OCI-LY1 (cell line): ENCODE data around the gene RBPJL.
"Not testable (repeated sequence)": the region's sequence is repeated elsewhere in the genome, so short reads cannot be mapped to it uniquely, and the experiment has no call there.

Experiments used
- H2AFZ ChIP-seq: fragments of 200-600 bp; sonication (generic), shearing (Covaris generic); 2 replicates; pipeline ENCODE4 v1.6.0; 2014; ENCODE audit warnings: antibody characterized with exemption, mild to moderate bottlenecking, low read length
- H3F3A ChIP-seq: fragments of 200-600 bp; sonication (generic), shearing (Covaris generic); 2 replicates; pipeline ENCODE4 v1.6.0; 2014; ENCODE audit warnings: mild to moderate bottlenecking, antibody characterized with exemption, low read length, moderate library complexity; ENCODE audit not compliant: insufficient read depth
- H3K27ac ChIP-seq: fragments of 200-600 bp; sonication (generic); 2 replicates; pipeline ENCODE4 v1.5.1; 2014; ENCODE audit warnings: low read length, mixed run types, mild to moderate bottlenecking, low read depth; ENCODE audit not compliant: poor library complexity, severe bottlenecking
- H3K27me3 ChIP-seq: fragments of 200-600 bp; sonication (generic); 2 replicates; pipeline ENCODE4 v1.6.0; 2014; ENCODE audit warnings: antibody characterized with exemption, mild to moderate bottlenecking, low read length, moderate library complexity; ENCODE audit not compliant: insufficient read depth
- H3K36me3 ChIP-seq: fragments of 200-600 bp; sonication (generic); 2 replicates; pipeline ENCODE4 v1.6.1; 2014; ENCODE audit warnings: mild to moderate bottlenecking, antibody characterized with exemption, low read length, moderate library complexity, mixed read lengths; ENCODE audit not compliant: insufficient read depth
- H3K4me1 ChIP-seq: fragments of 200-600 bp; sonication (generic); 2 replicates; pipeline ENCODE4 v1.5.1; 2014; ENCODE audit warnings: mild to moderate bottlenecking, low read length, moderate library complexity; ENCODE audit not compliant: insufficient read depth, severe bottlenecking
- H3K4me2 ChIP-seq: fragments of 200-600 bp; sonication (generic), shearing (Covaris generic); 2 replicates; pipeline ENCODE4 v1.6.1; 2014; ENCODE audit warnings: low read length
- H3K4me3 ChIP-seq: fragments of 200-600 bp; sonication (generic); 2 replicates; pipeline ENCODE4 v1.5.1; 2014; ENCODE audit warnings: low read length, low read depth, mild to moderate bottlenecking, mixed read lengths; ENCODE audit not compliant: poor library complexity, severe bottlenecking
- H3K79me2 ChIP-seq: fragments of 200-600 bp; shearing (Covaris generic); 2 replicates; pipeline ENCODE4 v1.6.1; 2016; ENCODE audit warnings: mixed run types, low read length, mixed read lengths; ENCODE audit not compliant: insufficient read depth
- H3K9ac ChIP-seq: fragments of 200-600 bp; sonication (generic), shearing (Covaris generic); 2 replicates; pipeline ENCODE4 v1.6.1; 2014; ENCODE audit warnings: mild to moderate bottlenecking, low read length, mixed read lengths
- H3K9me2 ChIP-seq: fragments of 200-600 bp; sonication (generic), shearing (Covaris generic); 2 replicates; pipeline ENCODE4 v1.6.1; 2014; ENCODE audit warnings: low read depth, mild to moderate bottlenecking, low read length, mixed read lengths
- H3K9me3 ChIP-seq: fragments of 200-600 bp; shearing (Covaris generic); 2 replicates; pipeline ENCODE4 v1.6.1; 2014; ENCODE audit warnings: low read length, mixed read lengths
- H4K20me1 ChIP-seq: fragments of 200-600 bp; sonication (generic), shearing (Covaris generic); 2 replicates; pipeline ENCODE4 v1.6.0; 2016; ENCODE audit warnings: mild to moderate bottlenecking, low read length; ENCODE audit not compliant: insufficient read depth
- CTCF ChIP-seq: fragments of 200-600 bp; sonication (generic), shearing (Covaris generic); IDR thresholded peaks from 2 replicates; pipeline ENCODE4 v1.5.1; 2017; ENCODE audit warnings: mild to moderate bottlenecking, antibody characterized with exemption, low read length, moderate library complexity, mixed read lengths
- EZH2 ChIP-seq: fragments of 200-600 bp; sonication (generic), shearing (Covaris generic); IDR thresholded peaks from 2 replicates; pipeline ENCODE4 v1.8.0; 2017; ENCODE audit warnings: borderline replicate concordance, mixed run types, mild to moderate bottlenecking, antibody characterized with exemption, low read length, moderate library complexity, mixed read lengths

RBPJL gene

GRCh38 chr20:45350217-45350616 lies 43.6 kb downstream of the RBPJL start:
- H2AFZ ChIP-seq: no peak overlapping the region
- H3K4me1 ChIP-seq: no peaks in the 10 kb centered on the region
- H4K20me1 ChIP-seq: no peaks in the 10 kb centered on the region
- no peaks in the 10 kb centered on the region for H3K27me3 ChIP-seq
- no peaks in the 10 kb centered on the region for H3F3A ChIP-seq
- H3K4me3 ChIP-seq: no peak overlapping the region
- no peak overlapping the region for H3K9ac ChIP-seq
- no peaks in the 10 kb centered on the region for H3K9me2 ChIP-seq
- H3K4me2 ChIP-seq: no peak overlapping the region
- H3K9me3 ChIP-seq: no peaks in the 10 kb centered on the region
- no peaks in the 10 kb centered on the region for H3K79me2 ChIP-seq
- no peaks in the 10 kb centered on the region for H3K36me3 ChIP-seq
- no peak overlapping the region for H3K27ac ChIP-seq
- TF ChIP-seq EZH2 (no peak), CTCF (no peak)

GRCh38 chr20:45350795-45351194 lies 44.2 kb downstream of the RBPJL start:
- not testable (repeated sequence) for H3K4me1 ChIP-seq, H3K27me3 ChIP-seq, H3K27ac ChIP-seq, H3K9ac ChIP-seq, H4K20me1 ChIP-seq, H3K4me3 ChIP-seq, H3K9me2 ChIP-seq, H3K79me2 ChIP-seq, H3K36me3 ChIP-seq, H2AFZ ChIP-seq, H3K4me2 ChIP-seq, H3K9me3 ChIP-seq, H3F3A ChIP-seq

GRCh38 chr20:45352729-45353128 lies 46.1 kb downstream of the RBPJL start:
- H3K36me3 ChIP-seq: no peaks in the 10 kb centered on the region
- H2AFZ ChIP-seq: no peak overlapping the region
- no peaks in the 10 kb centered on the region for H3F3A ChIP-seq
- no peaks in the 10 kb centered on the region for H3K4me1 ChIP-seq
- no peak overlapping the region for H3K4me3 ChIP-seq
- H3K9ac ChIP-seq: no peak overlapping the region
- no peaks in the 10 kb centered on the region for H4K20me1 ChIP-seq
- no peaks in the 10 kb centered on the region for H3K9me2 ChIP-seq
- H3K79me2 ChIP-seq: no peaks in the 10 kb centered on the region
- no peak overlapping the region for H3K4me2 ChIP-seq
- TF ChIP-seq CTCF (no peak), EZH2 (no peak)
- no peaks in the 10 kb centered on the region for H3K9me3 ChIP-seq
- H3K27ac ChIP-seq: no peak overlapping the region
- H3K27me3 ChIP-seq: no peaks in the 10 kb centered on the region

- no peak overlapping the region for H2AFZ ChIP-seq
- no peaks in the 10 kb centered on the region for H4K20me1 ChIP-seq
- H3K9me3 ChIP-seq: no peaks in the 10 kb centered on the region
- no peaks in the 10 kb centered on the region for H3K9me2 ChIP-seq
- H3F3A ChIP-seq: no peaks in the 10 kb centered on the region
- no peaks in the 10 kb centered on the region for H3K79me2 ChIP-seq
- no peak overlapping the region for H3K9ac ChIP-seq
- no peak overlapping the region for H3K27ac ChIP-seq
- no peak overlapping the region for H3K4me2 ChIP-seq
- H3K4me3 ChIP-seq: no peak overlapping the region
- TF ChIP-seq EZH2 (no peak), CTCF (no peak)
- H3K36me3 ChIP-seq: no peaks in the 10 kb centered on the region
- no peaks in the 10 kb centered on the region for H3K4me1 ChIP-seq
- H3K27me3 ChIP-seq: no peaks in the 10 kb centered on the region
These were observed 47.1 kb downstream of the RBPJL start for GRCh38 chr20:45353746-45354145.
